Tibial nerve (tissue), 4 donors: Measurements from ENCODE around the gene LPIN2. TPM values are rescaled to one million over a fixed set of nuclear protein-coding genes. Genes with fewer than 3 reads are reported as not detected.

ENCODE experiments used
- DNase-seq, 2 donors: peaks; one replicate each; pipeline ENCODE4 v3.0.0-alpha.2; 2019; ENCODE audit warnings: low spot score in 2 of 2
- H3K27ac ChIP-seq, 4 donors: fragments of 200-600 bp; sonication (generic) in 3 of 4; one replicate each; pipeline ENCODE4 v1.5.1; 2017 to 2019; ENCODE audit warnings: mild to moderate bottlenecking in 1 of 4
- H3K27me3 ChIP-seq, 2 donors: fragments of 200-600 bp; sonication (generic) in 1 of 2; one replicate each; pipeline versions ENCODE4 v1.5.1 to v1.6.0; 2017 to 2019
- H3K36me3 ChIP-seq, 3 donors: fragments of 200-600 bp; sonication (generic); one replicate each; pipeline ENCODE4 v1.5.1; 2018 to 2019
- H3K4me1 ChIP-seq, 4 donors: fragments of 200-600 bp; sonication (generic) in 3 of 4; one replicate each; pipeline ENCODE4 v1.5.1; 2017 to 2019
- H3K4me3 ChIP-seq, 4 donors: fragments of 200-600 bp; sonication (generic) in 3 of 4; one replicate each; pipeline ENCODE4 v1.5.1; 2017 to 2019; ENCODE audit warnings: mild to moderate bottlenecking in 1 of 4, moderate library complexity in 1 of 4
- H3K9me3 ChIP-seq, 4 donors: fragments of 200-600 bp; sonication (generic) in 3 of 4; one replicate each; pipeline ENCODE4 v1.5.1; 2017 to 2019
- EP300 ChIP-seq, 2 donors: sonication (generic); formaldehyde crosslinking; IDR thresholded peaks; one replicate each; pipeline ENCODE4 v1.6.1; 2017; ENCODE audit warnings: antibody characterized with exemption in 2 of 2, mild to moderate bottlenecking in 1 of 2
- POLR2A ChIP-seq, 2 donors: fragments of 450-650 bp; IDR thresholded peaks; one replicate each; pipeline ENCODE4 v1.6.1; 2017; ENCODE audit warnings: antibody characterized with exemption in 2 of 2, mild to moderate bottlenecking in 2 of 2, moderate library complexity in 2 of 2
- WGBS, 2 donors: methylation state at CpG; one replicate each; pipeline ENCODE4 v1.1.5; 2018; 5-methylcytosine and 5-hydroxymethylcytosine counted together
- total RNA-seq, 4 donors: library from RNA; depleted of rRNA; stranded (reverse); fragments of >200 nt; gene quantifications; one replicate each; pipeline ENCODE4 v1.1.0, GENCODE V29; 2016
- TF ChIP-seq, protein P1 (sequence below), 5 experiments: fragments of 200-600 bp in 3 of 5; fragments of 450-650 bp in 2 of 5; sonication (generic) in 3 of 5; IDR thresholded peaks; one replicate each; pipeline ENCODE4 v1.5.1; 2016 to 2019; ENCODE audit warnings: antibody characterized with exemption in 5 of 5, mild to moderate bottlenecking in 3 of 5, moderate library complexity in 2 of 5

LPIN2 gene
- total RNA-seq, 4 donors from 2014 or later, result 22.7 to 29.3 (median 25.8) TPM

GRCh38 chr18:3041843-3042242 lies 28.9 kb upstream of the LPIN2 start:
- Histone ChIP-seq H3K27ac (no peak overlapping the region), H3K4me1 (peaks cover 0 to 8% (median 2%) of the 10 kb centered on the region in 4 donors), H3K9me3 (no peaks in the 10 kb centered on the region), H3K36me3 (no peaks in the 10 kb centered on the region), H3K4me3 (no peak overlapping the region), H3K27me3 (no peaks in the 10 kb centered on the region)
- DNase-seq, result no peak
- 82% methylated on average over 5 of the region's 5 CpGs for WGBS, 2 donors
- TF ChIP-seq, protein P1, sequence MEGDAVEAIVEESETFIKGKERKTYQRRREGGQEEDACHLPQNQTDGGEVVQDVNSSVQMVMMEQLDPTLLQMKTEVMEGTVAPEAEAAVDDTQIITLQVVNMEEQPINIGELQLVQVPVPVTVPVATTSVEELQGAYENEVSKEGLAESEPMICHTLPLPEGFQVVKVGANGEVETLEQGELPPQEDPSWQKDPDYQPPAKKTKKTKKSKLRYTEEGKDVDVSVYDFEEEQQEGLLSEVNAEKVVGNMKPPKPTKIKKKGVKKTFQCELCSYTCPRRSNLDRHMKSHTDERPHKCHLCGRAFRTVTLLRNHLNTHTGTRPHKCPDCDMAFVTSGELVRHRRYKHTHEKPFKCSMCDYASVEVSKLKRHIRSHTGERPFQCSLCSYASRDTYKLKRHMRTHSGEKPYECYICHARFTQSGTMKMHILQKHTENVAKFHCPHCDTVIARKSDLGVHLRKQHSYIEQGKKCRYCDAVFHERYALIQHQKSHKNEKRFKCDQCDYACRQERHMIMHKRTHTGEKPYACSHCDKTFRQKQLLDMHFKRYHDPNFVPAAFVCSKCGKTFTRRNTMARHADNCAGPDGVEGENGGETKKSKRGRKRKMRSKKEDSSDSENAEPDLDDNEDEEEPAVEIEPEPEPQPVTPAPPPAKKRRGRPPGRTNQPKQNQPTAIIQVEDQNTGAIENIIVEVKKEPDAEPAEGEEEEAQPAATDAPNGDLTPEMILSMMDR (IDR thresholded peaks at IDR 0.05), result no peak
- no peak for TF ChIP-seq EP300 (IDR thresholded peaks at IDR 0.05)
- TF ChIP-seq POLR2A (IDR thresholded peaks at IDR 0.05), result no peak

DNA sequence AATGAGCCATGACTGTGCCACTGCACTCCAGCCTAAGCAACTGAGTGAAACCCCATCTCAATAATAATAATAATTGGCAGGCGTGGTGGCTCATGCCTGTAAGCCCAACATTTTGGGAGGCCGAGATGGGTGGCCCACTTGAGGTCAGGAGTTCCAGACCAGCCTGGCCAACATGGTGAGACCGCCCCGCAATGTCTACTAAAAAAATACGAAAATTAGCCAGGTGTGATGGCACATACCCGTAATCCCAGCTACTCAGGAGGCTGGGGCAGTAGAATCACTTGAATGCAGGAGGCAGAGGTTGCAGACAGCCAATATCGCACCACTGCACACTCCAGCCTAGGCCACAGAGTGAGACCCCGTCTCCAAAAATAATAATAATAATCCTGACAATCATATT lies 27.9 kb upstream of the LPIN2 start:
- H3K9me3 ChIP-seq, result no peaks in the 10 kb centered on the region
- peaks cover 0 to 8% (median 2%) of the 10 kb centered on the region in 4 donors for H3K4me1 ChIP-seq
- no peak for DNase-seq
- TF ChIP-seq, protein P1 (IDR thresholded peaks at IDR 0.05), result no peak
- TF ChIP-seq POLR2A (IDR thresholded peaks at IDR 0.05) (no peak), EP300 (IDR thresholded peaks at IDR 0.05) (no peak)
- no peak overlapping the region for H3K4me3 ChIP-seq
- WGBS, 2 donors, result 96 to 97% methylated on average over 8 of the region's 8 CpGs
- no peaks in the 10 kb centered on the region for H3K36me3 ChIP-seq
- no peak overlapping the region for H3K27ac ChIP-seq
- no peaks in the 10 kb centered on the region for H3K27me3 ChIP-seq

DNA sequence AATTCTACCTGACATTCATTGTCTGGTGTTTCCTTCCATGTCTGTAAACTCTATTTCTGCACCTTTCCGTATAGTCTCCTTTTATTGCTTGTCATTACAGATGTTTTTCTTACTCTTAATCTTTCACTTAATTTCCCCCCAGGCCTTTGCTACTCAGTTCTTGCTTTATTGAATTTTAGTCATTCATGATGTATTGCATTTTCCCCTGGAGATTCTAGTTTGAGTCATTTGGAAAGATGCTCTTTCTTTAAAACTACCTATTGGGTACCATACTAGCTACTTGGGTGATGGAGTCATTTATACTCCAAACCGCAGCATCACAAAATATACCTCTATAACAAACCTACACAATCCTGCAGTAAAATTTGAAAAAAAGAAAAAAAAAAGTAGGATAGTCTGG lies 27.2 kb upstream of the LPIN2 start:
- H3K36me3 ChIP-seq, result no peaks in the 10 kb centered on the region
- no peak overlapping the region for H3K4me3 ChIP-seq
- H3K27me3 ChIP-seq, result no peaks in the 10 kb centered on the region
- no peak for TF ChIP-seq EP300 (IDR thresholded peaks at IDR 0.05)
- no peak for TF ChIP-seq POLR2A (IDR thresholded peaks at IDR 0.05)
- TF ChIP-seq, protein P1 (IDR thresholded peaks at IDR 0.05), result no peak
- no peak overlapping the region for H3K27ac ChIP-seq
- DNase-seq, result no peak
- H3K4me1 ChIP-seq, result peaks cover 0 to 4% (median 2%) of the 10 kb centered on the region in 4 donors
- 93 to 95% methylated on average over 2 of the region's 2 CpGs for WGBS, 2 donors
- no peaks in the 10 kb centered on the region for H3K9me3 ChIP-seq

- Histone ChIP-seq H3K27me3 (no peaks in the 10 kb centered on the region), H3K27ac (peak overlapping the region in 2 of 4 donors; percentile 3 to 25), H3K4me1 (no peaks in the 10 kb centered on the region), H3K36me3 (no peaks in the 10 kb centered on the region), H3K9me3 (no peaks in the 10 kb centered on the region), H3K4me3 (no peak overlapping the region)
- WGBS, 2 donors, result 47% methylated on average over 4 of the region's 4 CpGs
- TF ChIP-seq, protein P1 (IDR thresholded peaks at IDR 0.05), result no peak
- peak in 1 of 2 donors; percentile 43 for TF ChIP-seq EP300 (IDR thresholded peaks at IDR 0.05)
- DNase-seq, result no peak
Measured at GRCh38 chr18:3037423-3037915, 24.5 kb upstream of the LPIN2 start.

DNA sequence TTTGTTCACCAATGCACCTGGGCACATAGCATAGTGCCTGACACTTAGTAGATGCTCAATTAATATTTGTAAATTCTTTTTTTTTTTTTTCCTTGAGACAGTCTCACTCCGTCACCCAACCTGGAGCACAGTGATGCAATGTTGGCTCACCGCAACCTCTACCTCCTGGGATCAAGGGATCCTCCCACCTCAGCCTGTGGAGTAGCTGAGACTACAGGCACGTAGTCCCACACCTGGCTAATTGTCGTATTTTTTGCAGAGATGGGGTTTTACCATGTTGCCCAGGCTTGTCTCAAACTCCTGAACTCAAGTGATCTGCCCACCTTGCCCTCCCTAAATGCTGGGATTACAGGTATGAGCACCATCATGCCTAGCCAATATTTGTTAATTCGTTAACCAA lies 23.2 kb upstream of the LPIN2 start:
- WGBS, 2 donors, result 93 to 95% methylated on average over 5 of the region's 5 CpGs

More for the DNA sequence above, 23.2 kb upstream of the LPIN2 start:
- DNase-seq, result no peak
- no peaks in the 10 kb centered on the region for H3K27me3 ChIP-seq
- no peaks in the 10 kb centered on the region for H3K9me3 ChIP-seq
- no peak overlapping the region for H3K4me3 ChIP-seq
- no peaks in the 10 kb centered on the region for H3K36me3 ChIP-seq
- H3K27ac ChIP-seq, result no peak overlapping the region
- H3K4me1 ChIP-seq, result no peaks in the 10 kb centered on the region
- TF ChIP-seq EP300 (IDR thresholded peaks at IDR 0.05), result no peak
- TF ChIP-seq, protein P1 (IDR thresholded peaks at IDR 0.05), result no peak
- TF ChIP-seq POLR2A (IDR thresholded peaks at IDR 0.05), result no peak
